ENCODE results near the gene MYRIP.

Gene MYRIP

GRCh38 chr3:39919281-39919680 lies 109.9 kb downstream of the MYRIP start:
- no peak overlapping the region for H3K4me3 ChIP-seq (ENCODE audit: low read depth, low read length)
- DNase-seq (ENCODE audit: low read depth) = no peak
- TF ChIP-seq CTCF (IDR thresholded peaks at IDR 0.05; ENCODE audit: low read depth, low read length) = no peak
- TF ChIP-seq MAX (IDR thresholded peaks at IDR 0.05; ENCODE audit: low read depth, low read length) = no peak
- no peak for TF ChIP-seq MYC (IDR thresholded peaks at IDR 0.05; ENCODE audit: low read depth, low read length)
- no peak for TF ChIP-seq POLR2A (IDR thresholded peaks at IDR 0.05; ENCODE audit: extremely low read depth, insufficient read length)

GRCh38 chr3:39920271-39920670 lies 110.9 kb downstream of the MYRIP start:
- no peak for TF ChIP-seq CTCF (IDR thresholded peaks at IDR 0.05; ENCODE audit: low read depth, low read length)
- TF ChIP-seq POLR2A (IDR thresholded peaks at IDR 0.05; ENCODE audit: extremely low read depth, insufficient read length) = no peak
- no peak for TF ChIP-seq MYC (IDR thresholded peaks at IDR 0.05; ENCODE audit: low read depth, low read length)
- no peak for TF ChIP-seq MAX (IDR thresholded peaks at IDR 0.05; ENCODE audit: low read depth, low read length)

GRCh38 chr3:39927479-39927878 lies 118.1 kb downstream of the MYRIP start:
- no peak overlapping the region for H3K4me3 ChIP-seq (ENCODE audit: low read depth, low read length)
- TF ChIP-seq MAX (IDR thresholded peaks at IDR 0.05; ENCODE audit: low read depth, low read length) = no peak
- no peak for DNase-seq (ENCODE audit: low read depth)

More at GRCh38 chr3:39920271-39920670, 110.9 kb downstream of the MYRIP start:
- DNase-seq (ENCODE audit: low read depth) = no peak
- no peak overlapping the region for H3K4me3 ChIP-seq (ENCODE audit: low read depth, low read length)

- TF ChIP-seq POLR2A (IDR thresholded peaks at IDR 0.05; ENCODE audit: extremely low read depth, insufficient read length) (no peak), CTCF (IDR thresholded peaks at IDR 0.05; ENCODE audit: low read depth, low read length) (no peak), MAX (IDR thresholded peaks at IDR 0.05; ENCODE audit: low read depth, low read length) (no peak), MYC (IDR thresholded peaks at IDR 0.05; ENCODE audit: low read depth, low read length) (no peak)
- H3K4me3 ChIP-seq (ENCODE audit: low read depth, low read length) = no peak overlapping the region
- DNase-seq (ENCODE audit: low read depth) = no peak
These were observed 124.7 kb downstream of the MYRIP start for GRCh38 chr3:39933986-39934693.

- TF ChIP-seq MAX (IDR thresholded peaks at IDR 0.05; ENCODE audit: low read depth, low read length) (no peak), CTCF (IDR thresholded peaks at IDR 0.05; ENCODE audit: low read depth, low read length) (no peak)
- H3K4me3 ChIP-seq (ENCODE audit: low read depth, low read length) = no peak overlapping the region
- DNase-seq (ENCODE audit: low read depth) = no peak
These were observed 125.3 kb downstream of the MYRIP start for GRCh38 chr3:39934696-39935095.

GRCh38 chr3:39935261-39935660 lies 125.9 kb downstream of the MYRIP start:
- H3K4me3 ChIP-seq (ENCODE audit: low read depth, low read length) = no peak overlapping the region
- TF ChIP-seq MYC (IDR thresholded peaks at IDR 0.05; ENCODE audit: low read depth, low read length) = no peak
- no peak for TF ChIP-seq CTCF (IDR thresholded peaks at IDR 0.05; ENCODE audit: low read depth, low read length)
- TF ChIP-seq POLR2A (IDR thresholded peaks at IDR 0.05; ENCODE audit: extremely low read depth, insufficient read length) = no peak
- TF ChIP-seq MAX (IDR thresholded peaks at IDR 0.05; ENCODE audit: low read depth, low read length) = no peak
- DNase-seq (ENCODE audit: low read depth) = no peak
